Measurements from ENCODE around the gene IRF7.

DNA sequence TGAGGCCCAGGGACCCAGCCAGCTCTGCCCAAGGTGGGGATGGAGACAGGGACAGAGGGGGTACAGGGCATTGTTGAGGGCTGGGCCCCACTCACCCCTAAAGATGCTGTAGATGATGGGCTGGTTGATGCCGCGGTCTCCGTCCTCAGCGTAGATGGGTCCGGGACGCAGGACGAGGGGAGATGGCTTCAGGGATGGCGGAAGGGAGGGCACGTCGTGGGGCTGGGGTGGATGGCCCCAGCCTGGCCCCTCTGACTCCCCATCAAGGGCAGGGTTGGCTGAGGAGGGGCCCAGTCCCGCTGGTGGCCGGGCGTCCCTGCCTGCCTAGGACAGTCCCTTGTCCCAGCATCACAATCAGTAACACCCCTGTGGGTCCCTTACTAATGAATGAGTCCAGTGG, 4.5 kb upstream of the IRF7 start:
- TF ChIP-seq POLR2A (IDR thresholded peaks at IDR 0.05; ENCODE audit: low read depth, low read length), result no peak
- TF ChIP-seq EZH2 (IDR thresholded peaks at IDR 0.05; ENCODE audit: borderline replicate concordance, low read depth, low read length, severe bottlenecking), result no peak
- TF ChIP-seq, protein P1, sequence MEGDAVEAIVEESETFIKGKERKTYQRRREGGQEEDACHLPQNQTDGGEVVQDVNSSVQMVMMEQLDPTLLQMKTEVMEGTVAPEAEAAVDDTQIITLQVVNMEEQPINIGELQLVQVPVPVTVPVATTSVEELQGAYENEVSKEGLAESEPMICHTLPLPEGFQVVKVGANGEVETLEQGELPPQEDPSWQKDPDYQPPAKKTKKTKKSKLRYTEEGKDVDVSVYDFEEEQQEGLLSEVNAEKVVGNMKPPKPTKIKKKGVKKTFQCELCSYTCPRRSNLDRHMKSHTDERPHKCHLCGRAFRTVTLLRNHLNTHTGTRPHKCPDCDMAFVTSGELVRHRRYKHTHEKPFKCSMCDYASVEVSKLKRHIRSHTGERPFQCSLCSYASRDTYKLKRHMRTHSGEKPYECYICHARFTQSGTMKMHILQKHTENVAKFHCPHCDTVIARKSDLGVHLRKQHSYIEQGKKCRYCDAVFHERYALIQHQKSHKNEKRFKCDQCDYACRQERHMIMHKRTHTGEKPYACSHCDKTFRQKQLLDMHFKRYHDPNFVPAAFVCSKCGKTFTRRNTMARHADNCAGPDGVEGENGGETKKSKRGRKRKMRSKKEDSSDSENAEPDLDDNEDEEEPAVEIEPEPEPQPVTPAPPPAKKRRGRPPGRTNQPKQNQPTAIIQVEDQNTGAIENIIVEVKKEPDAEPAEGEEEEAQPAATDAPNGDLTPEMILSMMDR (IDR thresholded peaks at IDR 0.05; ENCODE audit: extremely low read depth in 1 of 2, insufficient read depth in 1 of 2, low read depth in 1 of 2, low read length in 2 of 2), result no peak
- TF ChIP-seq POLR2AphosphoS5 (IDR thresholded peaks at IDR 0.05; ENCODE audit: insufficient read depth, low read depth, low read length), result no peak
- no peak for TF ChIP-seq FOS (IDR thresholded peaks at IDR 0.05; ENCODE audit: borderline replicate concordance, insufficient read depth, low read length)
- no peak for TF ChIP-seq GATA2 (IDR thresholded peaks at IDR 0.05; ENCODE audit: insufficient read depth, insufficient read length, low read depth, low read length)
- TF ChIP-seq, protein P2, sequence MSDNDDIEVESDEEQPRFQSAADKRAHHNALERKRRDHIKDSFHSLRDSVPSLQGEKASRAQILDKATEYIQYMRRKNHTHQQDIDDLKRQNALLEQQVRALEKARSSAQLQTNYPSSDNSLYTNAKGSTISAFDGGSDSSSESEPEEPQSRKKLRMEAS (IDR thresholded peaks at IDR 0.05; ENCODE audit: insufficient read depth, insufficient read length), result no peak
- no peak for TF ChIP-seq MYC (IDR thresholded peaks at IDR 0.05; ENCODE audit: low read depth, low read length)
- no peak for TF ChIP-seq JUN (IDR thresholded peaks at IDR 0.05; ENCODE audit: borderline replicate concordance, insufficient read depth, insufficient read length, low read depth)
